Body of pancreas (tissue), 4 donors: Measurements from ENCODE around the gene INPP5D.

Experiments
- CTCF ChIP-seq, 7 experiments: fragments of 450-650 bp in 4 of 7; fragments of 200-600 bp in 3 of 7; sonication (generic) in 3 of 7; IDR thresholded peaks; one replicate each; pipeline ENCODE4 v1.5.1; 2016 to 2019; ENCODE audit warnings: antibody characterized with exemption in 7 of 7
- POLR2A ChIP-seq, 3 donors: fragments of 450-650 bp; IDR thresholded peaks; one replicate each; pipeline ENCODE4 v1.6.1; 2016; ENCODE audit warnings: antibody characterized with exemption in 3 of 3, mild to moderate bottlenecking in 2 of 3

- no peak for TF ChIP-seq CTCF (IDR thresholded peaks at IDR 0.05)
- TF ChIP-seq POLR2A (IDR thresholded peaks at IDR 0.05) = no peak
Observed at GRCh38 chr2:233225230-233226068, 165.3 kb downstream of the INPP5D start.
